KMS-11 (cell line): ENCODE results near the gene PAK6.

Experiments
- H2AFZ ChIP-seq: fragments of 200-600 bp; sonication (generic); 2 replicates; pipeline ENCODE4 v1.6.1; 2016; ENCODE audit warnings: antibody characterized with exemption, mixed run types, low read depth
- H3K27ac ChIP-seq: fragments of 200-600 bp; sonication (generic); 2 replicates; pipeline ENCODE4 v1.6.1; 2016; ENCODE audit warnings: mild to moderate bottlenecking, mixed run types
- H3K27me3 ChIP-seq: fragments of 200-600 bp; sonication (generic); 2 replicates; pipeline ENCODE4 v1.6.1; 2017; ENCODE audit warnings: mild to moderate bottlenecking, low read depth, mixed run types, moderate library complexity; ENCODE audit not compliant: insufficient read depth
- H3K36me3 ChIP-seq: fragments of 200-600 bp; sonication (generic); 2 replicates; pipeline ENCODE4 v1.6.1; 2017; ENCODE audit warnings: mild to moderate bottlenecking, mixed run types; ENCODE audit not compliant: insufficient read depth
- H3K4me1 ChIP-seq: fragments of 200-600 bp; sonication (generic); 2 replicates; pipeline ENCODE4 v1.6.1; 2016; ENCODE audit warnings: mild to moderate bottlenecking, low read depth, mixed run types; ENCODE audit not compliant: poor library complexity, severe bottlenecking
- H3K4me2 ChIP-seq: fragments of 200-600 bp; sonication (generic); 2 replicates; pipeline ENCODE4 v1.7.0; 2016; ENCODE audit warnings: mild to moderate bottlenecking, mixed run types
- H3K4me3 ChIP-seq: fragments of 200-600 bp; sonication (generic); IDR thresholded peaks from 2 replicates; pipeline ENCODE4 v1.6.1; 2017; ENCODE audit warnings: low read depth, low read length, mixed read lengths; ENCODE audit not compliant: insufficient read depth
- H3K79me2 ChIP-seq: fragments of 200-600 bp; sonication (generic); 2 replicates; pipeline ENCODE4 v1.6.1; 2016; ENCODE audit warnings: low read depth, mixed run types; ENCODE audit not compliant: insufficient read depth
- H3K9ac ChIP-seq: fragments of 200-600 bp; sonication (generic); 2 replicates; pipeline ENCODE4 v1.6.1; 2016; ENCODE audit warnings: mild to moderate bottlenecking, mixed run types
- H4K20me1 ChIP-seq: fragments of 200-600 bp; sonication (generic); 2 replicates; pipeline ENCODE4 v1.6.1; 2016; ENCODE audit warnings: mild to moderate bottlenecking, mixed run types; ENCODE audit not compliant: insufficient read depth
- TF ChIP-seq, protein P1 (sequence below): fragments of 200-600 bp; sonication (generic); conservative IDR thresholded peaks from 2 replicates; pipeline ENCODE4 v1.6.1; 2017; ENCODE audit warnings: low read depth, mild to moderate bottlenecking, antibody characterized with exemption, low read length, moderate library complexity, mixed read lengths

PAK6 gene

DNA sequence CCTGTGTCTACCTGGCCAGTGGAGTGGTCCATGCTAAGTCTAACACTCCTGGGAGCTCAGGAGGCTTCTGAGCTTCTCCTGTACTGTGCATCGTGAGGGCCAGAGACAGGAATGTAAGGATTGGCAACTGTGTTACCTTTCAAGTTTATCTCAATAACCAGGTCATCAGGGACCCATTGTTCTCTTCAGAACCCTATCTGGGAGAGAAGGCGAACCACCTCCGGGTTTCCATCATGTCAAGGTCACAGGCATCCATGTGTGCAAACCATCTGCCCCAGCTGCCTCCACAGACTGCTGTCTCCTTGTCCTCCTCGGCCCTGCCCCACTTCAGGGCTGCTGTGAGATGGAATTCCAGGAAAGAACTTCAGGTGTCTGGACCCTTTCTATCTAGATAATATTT, 38.1 kb downstream of the PAK6 start:
- Histone ChIP-seq H3K4me1 (peaks cover 10% of the 10 kb centered on the region), H4K20me1 (no peaks in the 10 kb centered on the region), H3K4me2 (no peak overlapping the region), H3K9ac (no peak overlapping the region), H3K27me3 (peaks cover 19% of the 10 kb centered on the region; the same call in 1 of the 2 replicates), H3K27ac (no peak overlapping the region), H2AFZ (no peak overlapping the region), H3K79me2 (no peaks in the 10 kb centered on the region), H3K4me3 (no peak overlapping the region), H3K36me3 (no peaks in the 10 kb centered on the region)
- TF ChIP-seq, protein P1, sequence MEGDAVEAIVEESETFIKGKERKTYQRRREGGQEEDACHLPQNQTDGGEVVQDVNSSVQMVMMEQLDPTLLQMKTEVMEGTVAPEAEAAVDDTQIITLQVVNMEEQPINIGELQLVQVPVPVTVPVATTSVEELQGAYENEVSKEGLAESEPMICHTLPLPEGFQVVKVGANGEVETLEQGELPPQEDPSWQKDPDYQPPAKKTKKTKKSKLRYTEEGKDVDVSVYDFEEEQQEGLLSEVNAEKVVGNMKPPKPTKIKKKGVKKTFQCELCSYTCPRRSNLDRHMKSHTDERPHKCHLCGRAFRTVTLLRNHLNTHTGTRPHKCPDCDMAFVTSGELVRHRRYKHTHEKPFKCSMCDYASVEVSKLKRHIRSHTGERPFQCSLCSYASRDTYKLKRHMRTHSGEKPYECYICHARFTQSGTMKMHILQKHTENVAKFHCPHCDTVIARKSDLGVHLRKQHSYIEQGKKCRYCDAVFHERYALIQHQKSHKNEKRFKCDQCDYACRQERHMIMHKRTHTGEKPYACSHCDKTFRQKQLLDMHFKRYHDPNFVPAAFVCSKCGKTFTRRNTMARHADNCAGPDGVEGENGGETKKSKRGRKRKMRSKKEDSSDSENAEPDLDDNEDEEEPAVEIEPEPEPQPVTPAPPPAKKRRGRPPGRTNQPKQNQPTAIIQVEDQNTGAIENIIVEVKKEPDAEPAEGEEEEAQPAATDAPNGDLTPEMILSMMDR = no peak

DNA sequence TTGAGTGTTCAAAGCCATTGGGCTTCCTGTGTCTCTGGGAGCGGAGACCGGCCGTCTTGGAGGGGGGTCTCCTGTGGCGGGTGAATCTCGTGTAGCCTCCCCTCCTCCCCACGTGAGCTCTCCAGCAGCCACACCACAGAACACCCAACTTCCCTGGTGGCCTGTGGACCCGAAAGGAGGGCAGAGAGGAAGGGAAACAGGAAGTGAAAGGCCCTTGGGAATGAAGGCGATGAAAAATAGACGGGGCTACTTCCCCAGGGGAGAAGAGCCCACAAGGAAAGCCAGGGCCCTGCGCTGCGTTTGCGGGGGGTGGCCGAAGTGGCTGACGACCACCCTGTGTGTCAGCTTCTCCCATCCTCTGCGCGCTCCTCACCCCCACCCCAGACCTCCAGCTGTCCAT, 38.6 kb downstream of the PAK6 start:
- Histone ChIP-seq H3K4me2 (no peak overlapping the region), H4K20me1 (no peaks in the 10 kb centered on the region), H3K4me1 (peaks cover 10% of the 10 kb centered on the region), H3K27ac (no peak overlapping the region), H3K9ac (no peak overlapping the region), H3K79me2 (no peaks in the 10 kb centered on the region), H3K4me3 (no peak overlapping the region), H3K36me3 (no peaks in the 10 kb centered on the region), H2AFZ (no peak overlapping the region), H3K27me3 (peaks cover 19% of the 10 kb centered on the region; the same call in 1 of the 2 replicates)
- TF ChIP-seq, protein P1 = no peak

DNA sequence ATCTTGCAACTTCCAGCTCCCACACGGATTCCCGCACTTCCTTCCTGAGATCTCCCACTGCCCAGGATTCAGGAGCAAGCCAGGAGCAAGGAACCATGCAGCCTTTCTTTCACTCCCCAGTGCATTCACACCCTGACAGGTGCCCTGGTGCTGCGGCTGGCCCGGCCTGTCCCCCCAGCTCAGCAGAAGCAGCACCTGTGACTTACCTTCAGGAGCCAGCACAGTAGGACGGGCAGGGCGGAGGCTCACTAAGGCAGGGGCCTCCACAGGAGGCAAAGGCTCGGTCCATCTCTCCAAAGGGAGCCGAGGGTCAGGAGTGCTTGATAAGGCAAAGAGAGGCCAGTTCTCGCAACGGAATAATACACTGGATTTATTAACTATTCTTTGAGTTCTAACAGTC, 39.2 kb downstream of the PAK6 start:
- TF ChIP-seq, protein P1 = no peak
- Histone ChIP-seq H3K27ac (no peak overlapping the region), H3K4me3 (no peak overlapping the region), H3K27me3 (peaks cover 19% of the 10 kb centered on the region; the same call in 1 of the 2 replicates), H3K79me2 (no peaks in the 10 kb centered on the region), H3K4me1 (peaks cover 10% of the 10 kb centered on the region), H4K20me1 (no peaks in the 10 kb centered on the region), H3K36me3 (no peaks in the 10 kb centered on the region), H3K4me2 (no peak overlapping the region), H2AFZ (no peak overlapping the region), H3K9ac (no peak overlapping the region)

DNA sequence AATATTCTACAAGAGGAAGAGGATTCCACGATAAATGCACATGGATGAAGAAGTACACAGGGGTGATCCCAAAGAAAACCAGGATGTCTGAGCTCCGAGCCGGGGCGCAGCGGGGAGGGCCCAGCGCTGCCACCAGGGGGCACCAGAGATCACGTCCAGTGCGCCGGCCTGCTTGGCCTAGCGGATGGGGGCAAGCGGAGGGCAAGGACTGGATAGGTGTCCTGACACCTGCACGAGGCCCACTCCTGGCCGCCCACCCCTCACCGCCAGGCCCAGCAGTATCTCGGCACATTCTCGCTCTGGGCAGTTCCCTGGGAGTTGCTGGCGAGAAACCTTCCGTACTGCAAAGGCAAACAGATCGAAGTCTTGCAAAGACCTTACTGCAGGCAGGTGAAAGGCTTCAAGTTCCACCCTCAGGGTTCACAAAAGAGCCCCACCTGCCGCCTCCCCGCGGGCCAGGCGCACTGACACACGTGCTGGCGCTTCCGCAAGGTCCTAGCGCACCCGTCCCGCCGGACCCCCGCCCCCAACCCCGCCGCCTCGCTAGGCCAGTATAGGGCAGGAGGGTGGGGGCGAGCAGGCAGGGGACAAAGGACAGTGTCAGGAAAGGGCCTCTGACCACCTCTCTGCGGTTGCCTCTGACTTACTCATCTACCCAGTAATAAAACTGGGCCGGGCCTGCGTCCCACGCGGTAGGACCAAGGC, 40.7 kb downstream of the PAK6 start:
- TF ChIP-seq, protein P1 = peak; percentile 94
- H3K79me2 ChIP-seq = no peaks in the 10 kb centered on the region
- no peak overlapping the region for H3K4me3 ChIP-seq
- H3K4me1 ChIP-seq = peaks cover 10% of the 10 kb centered on the region
- no peaks in the 10 kb centered on the region for H4K20me1 ChIP-seq
- peaks cover 19% of the 10 kb centered on the region; the same call in 1 of the 2 replicates for H3K27me3 ChIP-seq
- H2AFZ ChIP-seq = peak overlapping the region; percentile 6
- no peak overlapping the region for H3K27ac ChIP-seq
- H3K4me2 ChIP-seq = peak overlapping the region; percentile 10; the same call in 1 of the 2 replicates
- no peaks in the 10 kb centered on the region for H3K36me3 ChIP-seq
- H3K9ac ChIP-seq = no peak overlapping the region
